SJSA1 (cell line): ENCODE data around the gene PIK3IP1. TPM values are rescaled to one million over a fixed set of nuclear protein-coding genes. Genes with fewer than 3 reads are reported as not detected.
"Not testable (repeated sequence)": the region's sequence is repeated elsewhere in the genome, so short reads cannot be mapped to it uniquely, and the experiment has no call there.

ENCODE experiments used
- DNase-seq, 2 experiments: peaks; one replicate each; pipeline ENCODE4 v3.0.0-alpha.2; 2015 to 2020; ENCODE audit warnings: low spot score in 2 of 2, low read depth in 1 of 2
- H3K27ac ChIP-seq: fragments of 250-450 bp; sonication (Bioruptor Pico); 2 replicates; pipeline ENCODE4 v1.5.1; 2020; ENCODE audit warnings: mild to moderate bottlenecking, moderate library complexity
- H3K27me3 ChIP-seq: fragments of 250-450 bp; sonication (Bioruptor Pico); replicated peaks from 2 replicates; pipeline ENCODE4 v1.5.1; 2020; ENCODE audit warnings: mild to moderate bottlenecking, moderate library complexity
- H3K36me3 ChIP-seq: fragments of 250-450 bp; sonication (Bioruptor Pico); 2 replicates; pipeline ENCODE4 v1.5.1; 2020; ENCODE audit warnings: mild to moderate bottlenecking
- H3K4me1 ChIP-seq: fragments of 250-450 bp; sonication (Bioruptor Pico); replicated peaks from 2 replicates; pipeline ENCODE4 v1.6.1; 2021; ENCODE audit warnings: mild to moderate bottlenecking
- H3K4me3 ChIP-seq: fragments of 250-450 bp; sonication (Bioruptor Pico); 2 replicates; pipeline ENCODE4 v1.5.1; 2020; ENCODE audit warnings: mild to moderate bottlenecking
- H3K9me3 ChIP-seq: fragments of 250-450 bp; sonication (Bioruptor Pico); replicated peaks from 2 replicates; pipeline ENCODE4 v1.5.1; 2020; ENCODE audit warnings: mild to moderate bottlenecking
- total RNA-seq: library from RNA; depleted of rRNA; stranded (reverse); fragments of >200 nt; shearing (Covaris generic); gene quantifications from 2 replicates; pipeline ENCODE4 v1.2.3, GENCODE V29; 2014; rRNA removed

PIK3IP1 gene
- total RNA-seq, 1 experiment from 2014 or later = 1.3 TPM

GRCh38 chr22:31244046-31244942, 48.0 kb downstream of the PIK3IP1 start:
- no peaks in the 10 kb centered on the region for H3K9me3 ChIP-seq
- no peaks in the 10 kb centered on the region for H3K27me3 ChIP-seq
- H3K4me1 ChIP-seq = peaks cover 62% of the 10 kb centered on the region
- peak overlapping the region; percentile 92 for H3K27ac ChIP-seq
- DNase-seq = peak; percentile 88 to 91
- no peak overlapping the region for H3K4me3 ChIP-seq
- H3K36me3 ChIP-seq = peaks cover 11% of the 10 kb centered on the region; the same call in 1 of the 2 replicates

- H3K4me3 ChIP-seq = no peak overlapping the region
- no peaks in the 10 kb centered on the region for H3K27me3 ChIP-seq
- peak; percentile 46 to 64 for DNase-seq
- H3K27ac ChIP-seq = peak overlapping the region; percentile 92
- no peaks in the 10 kb centered on the region for H3K9me3 ChIP-seq
- H3K36me3 ChIP-seq = peaks cover 11% of the 10 kb centered on the region
- peaks cover 54% of the 10 kb centered on the region for H3K4me1 ChIP-seq
Observed at GRCh38 chr22:31243339-31244045, 48.8 kb downstream of the PIK3IP1 start.

DNA sequence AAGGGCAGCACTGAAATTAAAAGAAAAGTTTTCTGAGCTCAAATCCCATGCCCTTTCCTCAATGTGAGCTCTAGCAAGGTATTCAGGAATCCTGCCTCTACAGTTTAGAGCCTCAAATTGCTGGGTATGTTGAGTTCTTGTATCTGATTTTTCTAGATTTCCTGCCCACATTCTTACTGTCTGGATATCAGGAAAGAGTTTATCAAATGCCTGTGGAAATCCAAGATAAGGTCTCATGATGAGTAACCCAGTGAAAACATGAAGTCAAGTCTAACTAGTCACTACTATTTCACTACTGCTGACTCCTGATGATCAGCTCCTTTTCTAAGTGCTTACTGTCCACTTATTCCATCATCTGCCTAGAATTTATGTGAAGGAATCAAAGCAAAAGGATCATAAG, 50.4 kb downstream of the PIK3IP1 start:
- peaks cover 46% of the 10 kb centered on the region for H3K4me1 ChIP-seq
- H3K4me3 ChIP-seq = no peak overlapping the region
- H3K9me3 ChIP-seq = no peaks in the 10 kb centered on the region
- peak overlapping the region; percentile 92 for H3K27ac ChIP-seq
- H3K27me3 ChIP-seq = no peaks in the 10 kb centered on the region
- DNase-seq = no peak
- H3K36me3 ChIP-seq = peaks cover 11% of the 10 kb centered on the region

DNA sequence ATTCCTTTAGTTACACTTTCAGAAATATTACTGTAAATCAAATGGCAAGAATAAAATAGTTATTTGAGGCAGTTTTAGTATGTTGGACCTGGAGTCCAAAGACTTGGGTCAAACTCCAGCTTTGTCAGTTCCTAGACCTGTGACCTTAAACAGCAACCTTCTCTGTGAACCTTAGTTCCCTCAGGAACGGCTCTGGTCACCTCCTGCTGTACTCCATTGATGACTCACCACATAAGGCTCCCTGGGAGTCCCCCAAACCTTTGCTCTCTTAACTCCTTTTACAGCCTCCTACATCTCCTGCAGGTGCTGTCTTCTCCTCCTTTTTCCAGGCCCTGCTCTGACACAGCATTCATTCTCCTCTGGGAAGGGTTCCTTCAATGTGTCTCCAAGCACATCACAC, 51.1 kb downstream of the PIK3IP1 start:
- Histone ChIP-seq H3K36me3 (peaks cover 11% of the 10 kb centered on the region), H3K4me1 (peaks cover 46% of the 10 kb centered on the region)

DNA sequence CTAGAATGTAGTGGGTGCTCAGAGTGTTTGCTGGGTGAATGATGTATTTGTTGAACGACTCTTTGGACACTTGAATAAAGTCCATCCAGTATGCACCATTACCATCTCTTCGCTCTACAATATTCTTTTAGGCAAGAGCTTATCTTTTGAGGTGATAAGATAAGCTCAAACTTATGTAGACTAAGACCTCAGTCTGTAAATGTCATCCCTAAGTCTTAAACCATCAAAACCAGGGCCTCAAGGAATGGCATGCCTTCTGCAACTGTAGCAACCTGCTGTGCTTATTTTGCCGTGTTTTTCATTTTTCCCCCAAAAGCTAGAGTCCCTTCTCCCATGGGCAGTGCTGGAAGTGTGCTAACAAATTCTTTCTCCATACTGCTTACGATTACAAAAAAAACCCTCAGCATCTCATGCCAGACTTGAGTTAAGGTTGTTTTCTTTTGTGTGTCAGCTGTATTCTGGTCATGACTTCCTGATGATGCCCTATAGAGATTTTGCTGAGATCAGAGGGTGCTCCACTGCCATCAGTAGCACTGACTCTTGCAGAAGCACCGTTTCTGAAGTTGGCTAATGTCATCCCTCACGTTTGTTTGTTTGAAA, 52.4 kb downstream of the PIK3IP1 start:
- H3K9me3 ChIP-seq = no peaks in the 10 kb centered on the region
- H3K27ac ChIP-seq = no peak overlapping the region
- peaks cover 44% of the 10 kb centered on the region for H3K4me1 ChIP-seq
- no peaks in the 10 kb centered on the region for H3K27me3 ChIP-seq
- H3K4me3 ChIP-seq = no peak overlapping the region
- DNase-seq = no peak
- H3K36me3 ChIP-seq = peaks cover 11% of the 10 kb centered on the region

More for the DNA sequence above, 51.1 kb downstream of the PIK3IP1 start:
- no peak overlapping the region for H3K27ac ChIP-seq
- no peak for DNase-seq
- no peaks in the 10 kb centered on the region for H3K27me3 ChIP-seq
- H3K4me3 ChIP-seq = no peak overlapping the region
- H3K9me3 ChIP-seq = no peaks in the 10 kb centered on the region

DNA sequence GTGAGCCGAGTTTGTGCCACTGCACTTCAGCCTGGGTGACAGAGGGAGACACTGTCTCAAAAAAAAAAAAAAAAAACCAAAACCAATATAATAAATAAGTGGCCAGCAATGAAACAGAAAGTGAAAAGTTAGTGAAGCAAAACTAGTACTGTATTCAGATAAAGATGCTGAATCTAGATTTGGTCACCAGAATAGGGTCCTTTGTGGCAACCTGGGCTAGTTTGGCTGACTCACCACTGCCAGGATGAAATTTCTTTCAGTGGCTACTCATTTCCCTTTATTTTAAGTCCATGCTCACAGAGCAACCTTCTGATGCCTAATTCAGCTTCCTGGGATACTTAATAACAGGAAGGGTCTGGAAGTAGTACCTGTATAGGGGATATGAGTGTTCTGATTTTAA, 54.2 kb downstream of the PIK3IP1 start:
- Histone ChIP-seq H3K9me3 (no peaks in the 10 kb centered on the region), H3K27me3 (no peaks in the 10 kb centered on the region), H3K36me3 (peaks cover 10% of the 10 kb centered on the region), H3K27ac (no peak overlapping the region), H3K4me3 (no peak overlapping the region), H3K4me1 (peaks cover 25% of the 10 kb centered on the region)
- DNase-seq = no peak

DNA sequence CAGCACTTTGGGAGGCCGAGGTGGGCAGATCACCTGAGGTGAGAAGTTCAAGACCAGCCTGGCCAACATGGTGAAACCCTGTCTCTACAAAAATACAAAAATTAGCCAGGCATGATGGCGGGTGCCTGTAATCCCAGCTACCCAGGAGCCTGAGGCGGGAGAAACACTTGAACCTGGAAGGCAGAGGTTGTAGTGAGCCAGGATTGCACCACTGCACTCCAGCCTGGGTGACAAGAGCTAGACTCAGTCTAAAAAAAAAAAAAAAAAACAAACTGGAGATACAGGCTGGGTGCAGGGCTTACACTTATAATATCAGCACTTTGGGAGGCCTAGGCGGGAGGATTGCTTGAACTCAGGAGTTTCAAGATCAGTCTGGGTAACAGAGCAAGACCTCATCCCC, 56.2 kb downstream of the PIK3IP1 start:
- DNase-seq, H3K4me1 ChIP-seq: not testable (repeated sequence)

DNA sequence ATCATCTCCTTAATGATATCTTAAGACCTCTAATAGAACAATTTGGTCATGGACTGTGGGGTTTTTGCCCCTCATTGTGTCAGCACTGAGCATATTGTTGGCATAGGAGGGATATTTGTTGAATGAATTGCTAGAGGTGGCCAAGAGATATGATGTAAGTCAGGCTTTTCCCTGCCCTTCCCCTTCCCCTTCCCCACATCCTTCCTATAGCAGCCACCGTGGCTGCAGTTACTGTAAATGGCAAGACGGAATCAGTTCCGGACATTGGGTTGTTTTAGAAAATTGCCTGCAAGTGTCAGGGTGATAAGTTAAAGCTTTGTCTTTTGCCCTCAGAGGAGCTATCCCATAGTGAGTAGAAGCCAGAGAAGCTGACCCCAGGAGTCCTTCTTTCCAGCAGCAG, 57.2 kb downstream of the PIK3IP1 start:
- no peak overlapping the region for H3K4me3 ChIP-seq
- peaks cover 9% of the 10 kb centered on the region; the same call in 1 of the 2 replicates for H3K4me1 ChIP-seq
- no peak overlapping the region for H3K27ac ChIP-seq
- H3K36me3 ChIP-seq = peaks cover 9% of the 10 kb centered on the region; the same call in 1 of the 2 replicates
- no peaks in the 10 kb centered on the region for H3K27me3 ChIP-seq
- H3K9me3 ChIP-seq = no peaks in the 10 kb centered on the region
- DNase-seq = no peak

More for the DNA sequence above, 56.2 kb downstream of the PIK3IP1 start:
- not testable (repeated sequence) for H3K9me3 ChIP-seq, H3K27ac ChIP-seq, H3K4me3 ChIP-seq, H3K36me3 ChIP-seq, H3K27me3 ChIP-seq

DNA sequence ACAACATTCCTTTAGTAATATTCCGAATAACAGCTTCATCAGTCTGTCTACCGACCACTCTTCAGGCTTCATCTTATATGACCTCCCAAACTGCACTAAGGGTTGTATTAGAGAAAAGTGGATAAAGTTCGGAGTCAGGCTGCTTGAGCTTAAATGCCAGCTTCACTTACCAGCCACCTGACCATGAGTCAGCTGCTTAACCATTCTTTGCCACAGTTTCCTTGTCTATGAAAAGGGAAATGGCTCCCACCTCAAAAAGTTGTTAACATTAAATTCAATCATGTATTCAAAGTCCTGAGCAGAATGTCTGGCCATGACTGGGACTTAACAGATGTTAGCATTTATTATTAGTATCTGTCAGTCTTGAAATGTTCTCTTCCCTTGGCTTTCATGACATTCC, 59.3 kb downstream of the PIK3IP1 start:
- no peaks in the 10 kb centered on the region for H3K9me3 ChIP-seq
- H3K27ac ChIP-seq = no peak overlapping the region
- peaks cover 9% of the 10 kb centered on the region; the same call in 1 of the 2 replicates for H3K36me3 ChIP-seq
- no peak overlapping the region for H3K4me3 ChIP-seq
- no peaks in the 10 kb centered on the region for H3K27me3 ChIP-seq
- no peak for DNase-seq
- H3K4me1 ChIP-seq = peaks cover 12% of the 10 kb centered on the region

Other genes starting within 250 kb of the PIK3IP1 start
- gene SMTN, start 211.2 kb downstream of the PIK3IP1 start, total RNA-seq = 121 and 155 TPM in 2 replicates
- 373 and 601 TPM in 2 replicates for gene SELENOM, start 184.9 kb downstream of the PIK3IP1 start, total RNA-seq
- gene INPP5J, start 169.5 kb downstream of the PIK3IP1 start, total RNA-seq = 0.13 and 0.21 TPM in 2 replicates
- gene PLA2G3, start 152.0 kb downstream of the PIK3IP1 start, total RNA-seq = not detected in 2 replicates
- 25.4 and 34.8 TPM in 2 replicates for gene RNF185, start 132.3 kb downstream of the PIK3IP1 start, total RNA-seq
- 18.6 and 21.8 TPM in 2 replicates for gene LIMK2, start 80.2 kb downstream of the PIK3IP1 start, total RNA-seq
- gene PATZ1, start 53.9 kb upstream of the PIK3IP1 start, total RNA-seq = 14.7 and 14.9 TPM in 2 replicates
- 98.8 and 118 TPM in 2 replicates for gene DRG1, start 107.1 kb upstream of the PIK3IP1 start, total RNA-seq
- gene EIF4ENIF1, start 197.4 kb upstream of the PIK3IP1 start, total RNA-seq = 6.1 and 14.8 TPM in 2 replicates
- gene SFI1, start 204.0 kb upstream of the PIK3IP1 start, total RNA-seq = 8.5 and 11.0 TPM in 2 replicates